HTR-8/SVneo (cell line): ENCODE data around the gene GATA3.

Experiments used
- DNase-seq: peaks from one replicate; pipeline ENCODE4 v3.0.0; 2011; ENCODE audit warnings: low spot score, mixed read lengths; ENCODE audit not compliant: insufficient read length
- FAIRE-seq: peaks from 2 replicates; lab custom pipeline; 2011; peaks lifted over from hg19 to GRCh38; lab: Jason Lieb, UNC

GATA3 gene

DNA sequence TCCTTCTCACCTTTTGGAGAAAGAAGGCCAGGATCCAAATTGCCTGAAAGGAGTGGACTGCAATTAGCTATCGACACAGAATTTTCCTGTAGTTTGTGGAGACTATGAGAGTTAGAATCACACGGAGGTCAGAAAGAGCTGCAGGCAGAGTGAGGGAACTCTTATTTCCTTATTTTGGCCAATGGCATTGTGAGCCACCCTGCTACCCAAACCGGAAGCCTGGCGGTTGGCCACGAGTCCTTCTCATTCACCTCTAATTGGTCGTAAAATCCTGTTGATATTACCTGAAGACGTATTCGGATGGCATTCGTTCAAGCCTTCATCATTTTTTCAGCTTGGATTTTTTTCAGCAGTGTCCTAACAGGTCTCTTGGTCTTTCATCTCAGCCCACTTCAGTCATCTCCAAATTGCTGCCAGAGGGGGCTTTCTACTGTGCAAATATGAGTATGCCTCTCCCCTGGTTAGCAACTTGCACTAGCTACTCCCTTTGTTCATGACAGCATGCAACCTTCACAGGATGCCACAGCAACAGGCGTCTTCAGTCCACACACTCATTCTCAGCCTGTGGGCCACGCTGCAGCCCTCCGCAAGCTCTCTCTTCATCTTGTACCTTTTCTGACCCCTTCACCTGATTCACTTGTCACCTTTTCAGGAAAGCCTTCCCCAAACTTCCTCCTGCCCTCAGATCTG lies 66.9 kb downstream of the GATA3 start:
- FAIRE-seq (no peak), DNase-seq (no peak)

- FAIRE-seq (no peak), DNase-seq (no peak)
Measured at GRCh38 chr10:8122611-8123369, 68.3 kb downstream of the GATA3 start.

- no peak for DNase-seq
Measured at GRCh38 chr10:8124436-8124835, 69.9 kb downstream of the GATA3 start.

More at GRCh38 chr10:8124436-8124835, 69.9 kb downstream of the GATA3 start:
- FAIRE-seq = no peak
